Retinal pigment epithelial cell (primary cell): ENCODE data around the gene TIMP1.
"Not testable (repeated sequence)": the region's sequence is repeated elsewhere in the genome, so short reads cannot be mapped to it uniquely, and the experiment has no call there.

Experiments used
- DNase-seq: peaks from one replicate; pipeline ENCODE4 v3.0.0-alpha.2; 2010; ENCODE audit warnings: low read depth
- H3K4me3 ChIP-seq: 2 replicates; pipeline ENCODE4 v1.5.1; 2011; ENCODE audit warnings: mild to moderate bottlenecking, low read length, control low read depth, moderate library complexity
- TF ChIP-seq, protein P1 (sequence below): conservative IDR thresholded peaks from 2 replicates; pipeline ENCODE4 v1.5.1; 2011; ENCODE audit warnings: low read depth, low read length, control low read depth, inconsistent platforms

TIMP1 gene

DNA sequence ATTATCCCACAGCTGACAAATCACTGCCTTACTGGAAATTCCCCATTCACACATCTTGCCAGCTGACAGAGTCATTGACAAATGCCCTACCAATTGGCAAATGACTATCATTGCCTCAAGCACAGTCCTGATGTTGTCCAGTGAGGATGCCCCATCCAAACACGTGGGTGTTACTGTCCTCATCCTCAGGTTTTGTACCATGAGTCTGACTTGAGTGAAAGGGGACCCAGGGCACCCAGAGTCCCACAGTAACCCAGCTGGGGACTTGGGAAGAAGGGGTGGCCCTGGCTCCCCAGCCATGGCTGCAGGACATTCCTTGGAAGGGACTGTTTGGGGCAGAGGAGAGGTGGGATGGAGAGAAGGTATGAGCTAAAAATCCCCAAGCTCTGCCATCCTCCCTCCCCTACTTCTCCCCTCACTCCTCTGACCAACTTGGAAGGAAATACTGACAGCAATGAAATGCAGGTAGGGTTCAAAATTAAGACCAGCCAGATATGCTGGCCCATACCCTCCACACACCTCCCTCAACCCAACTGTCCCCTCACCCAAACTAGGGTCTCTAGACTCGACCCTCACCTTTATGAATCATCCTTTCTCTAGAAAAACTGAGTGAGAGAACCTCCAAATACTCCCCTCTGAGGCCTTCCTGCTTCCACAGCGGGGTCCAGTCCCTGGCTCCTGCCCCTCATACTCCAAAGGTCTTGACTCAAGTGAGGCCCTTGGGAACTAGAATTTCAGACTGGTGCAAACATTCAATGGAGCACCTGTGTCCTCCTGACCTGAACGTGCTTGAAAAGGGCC, 5.1 kb downstream of the TIMP1 start:
- TF ChIP-seq, protein P1, sequence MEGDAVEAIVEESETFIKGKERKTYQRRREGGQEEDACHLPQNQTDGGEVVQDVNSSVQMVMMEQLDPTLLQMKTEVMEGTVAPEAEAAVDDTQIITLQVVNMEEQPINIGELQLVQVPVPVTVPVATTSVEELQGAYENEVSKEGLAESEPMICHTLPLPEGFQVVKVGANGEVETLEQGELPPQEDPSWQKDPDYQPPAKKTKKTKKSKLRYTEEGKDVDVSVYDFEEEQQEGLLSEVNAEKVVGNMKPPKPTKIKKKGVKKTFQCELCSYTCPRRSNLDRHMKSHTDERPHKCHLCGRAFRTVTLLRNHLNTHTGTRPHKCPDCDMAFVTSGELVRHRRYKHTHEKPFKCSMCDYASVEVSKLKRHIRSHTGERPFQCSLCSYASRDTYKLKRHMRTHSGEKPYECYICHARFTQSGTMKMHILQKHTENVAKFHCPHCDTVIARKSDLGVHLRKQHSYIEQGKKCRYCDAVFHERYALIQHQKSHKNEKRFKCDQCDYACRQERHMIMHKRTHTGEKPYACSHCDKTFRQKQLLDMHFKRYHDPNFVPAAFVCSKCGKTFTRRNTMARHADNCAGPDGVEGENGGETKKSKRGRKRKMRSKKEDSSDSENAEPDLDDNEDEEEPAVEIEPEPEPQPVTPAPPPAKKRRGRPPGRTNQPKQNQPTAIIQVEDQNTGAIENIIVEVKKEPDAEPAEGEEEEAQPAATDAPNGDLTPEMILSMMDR = no peak
- no peak overlapping the region for H3K4me3 ChIP-seq
- DNase-seq = no peak

- H3K4me3 ChIP-seq = no peak overlapping the region
- TF ChIP-seq, protein P1 = no peak
- DNase-seq = no peak
Measured at GRCh38 chrX:47587906-47588735, 5.9 kb downstream of the TIMP1 start.

DNA sequence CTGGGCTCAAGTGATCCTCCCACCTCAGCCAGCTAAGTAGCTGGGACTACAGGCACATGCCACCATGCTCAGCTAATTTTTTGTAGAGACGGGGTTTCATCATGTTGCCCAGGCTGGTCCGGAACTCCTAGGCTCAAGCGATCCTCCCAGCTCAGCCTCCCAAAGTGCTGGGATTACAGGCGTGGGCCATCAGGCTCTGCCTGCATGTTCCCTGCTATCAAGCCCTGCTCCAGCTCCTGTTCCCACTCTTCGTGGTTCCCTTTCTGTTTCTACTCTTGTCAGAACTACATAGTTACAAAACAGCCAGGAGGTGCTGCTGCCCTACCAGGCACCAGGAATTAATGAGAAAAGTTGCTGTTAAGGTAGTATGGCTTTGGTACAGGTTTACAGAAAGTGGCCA, 8.7 kb downstream of the TIMP1 start:
- no peak for DNase-seq
- TF ChIP-seq, protein P1 = no peak
- no peak overlapping the region for H3K4me3 ChIP-seq

GRCh38 chrX:47593522-47593921, 11.3 kb downstream of the TIMP1 start:
- TF ChIP-seq, protein P1 = no peak
- DNase-seq = no peak
- H3K4me3 ChIP-seq = no peak overlapping the region

GRCh38 chrX:47595716-47596251, 13.5 kb downstream of the TIMP1 start:
- TF ChIP-seq, protein P1 = no peak
- H3K4me3 ChIP-seq = no peak overlapping the region
- no peak for DNase-seq

DNA sequence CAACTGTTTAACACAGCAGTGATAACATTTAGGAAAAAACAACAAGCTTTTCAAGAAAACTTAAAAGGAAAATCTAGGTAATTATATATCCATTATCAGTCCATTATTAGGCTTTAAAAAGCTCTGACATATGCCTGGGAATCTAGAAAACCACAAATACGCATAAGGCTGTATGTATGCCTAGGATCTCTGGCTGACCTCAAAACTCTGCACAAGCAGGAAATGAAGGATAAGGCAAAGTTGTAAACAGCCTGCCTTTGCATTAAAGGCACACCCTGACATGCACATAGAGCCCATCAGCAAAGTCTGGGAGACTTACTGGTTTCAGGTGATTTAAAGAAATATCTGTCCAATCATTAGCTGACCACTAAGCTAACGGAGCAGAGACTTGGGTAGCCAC, 14.0 kb downstream of the TIMP1 start:
- DNase-seq = no peak
- H3K4me3 ChIP-seq = no peak overlapping the region
- TF ChIP-seq, protein P1 = no peak

- no peak overlapping the region for H3K4me3 ChIP-seq
- DNase-seq = no peak
- TF ChIP-seq, protein P1 = no peak
Measured at GRCh38 chrX:47597222-47597621, 15.0 kb downstream of the TIMP1 start.

GRCh38 chrX:47603125-47603524, 20.9 kb downstream of the TIMP1 start:
- not testable (repeated sequence) for DNase-seq, H3K4me3 ChIP-seq
